Measurements from ENCODE around the gene EEF2K. TPM values are rescaled to one million over a fixed set of nuclear protein-coding genes. Genes with fewer than 3 reads are reported as not detected.
A peak's percentile ranks its signal among the peaks of the same experiment; 100 is the strongest.

Gene EEF2K
- total and polyA plus RNA-seq, 2 of the 13 experiments (the other 11 are each of a cell fraction or from before 2014, with no cell fraction given) = 22.0 to 23.8 TPM

- peak; percentile 81; the same call in 1 of the 2 replicates for TF ChIP-seq E2F5 (CRISPR knock-in tag; conservative IDR thresholded peaks at IDR 0.05)
- peak; percentile 33 for TF ChIP-seq U2AF1 (optimal IDR thresholded peaks at IDR 0.05; ENCODE audit: low read depth, low read length)
- peak; percentile 100 for TF ChIP-seq ZFY (CRISPR knock-in tag; IDR thresholded peaks at IDR 0.05)
- TF ChIP-seq NFYB (CRISPR knock-in tag; IDR thresholded peaks at IDR 0.05) = no peak; the same call in 1 of the 2 replicates
- peak; percentile 90; the same call in 1 of the 2 replicates for TF ChIP-seq HDAC2 (CRISPR knock-in tag; IDR thresholded peaks at IDR 0.05)
- peak; percentile 93; the same call in 1 of the 2 replicates for TF ChIP-seq ZNF720 (CRISPR knock-in tag; IDR thresholded peaks at IDR 0.05)
- TF ChIP-seq NR3C1 (CRISPR knock-in tag; IDR thresholded peaks at IDR 0.05) = peak; percentile 69
- TF ChIP-seq NCOA2 (CRISPR knock-in tag; IDR thresholded peaks at IDR 0.05) = peak; percentile 85
- TF ChIP-seq PLSCR1 (CRISPR knock-in tag; IDR thresholded peaks at IDR 0.05; ENCODE audit: borderline replicate concordance) = no peak; the same call in 1 of the 2 replicates
- TF ChIP-seq MEIS1 (CRISPR knock-in tag; IDR thresholded peaks at IDR 0.05; ENCODE audit: borderline replicate concordance) = peak; percentile 98
- TF ChIP-seq SMARCE1 (IDR thresholded peaks at IDR 0.05; ENCODE audit: borderline replicate concordance) = no peak
- no peak for TF ChIP-seq ATF7 (IDR thresholded peaks at IDR 0.05)
- TF ChIP-seq ATF7 (CRISPR knock-in tag; IDR thresholded peaks at IDR 0.05) = peak; percentile 88
- TF ChIP-seq, protein P1, sequence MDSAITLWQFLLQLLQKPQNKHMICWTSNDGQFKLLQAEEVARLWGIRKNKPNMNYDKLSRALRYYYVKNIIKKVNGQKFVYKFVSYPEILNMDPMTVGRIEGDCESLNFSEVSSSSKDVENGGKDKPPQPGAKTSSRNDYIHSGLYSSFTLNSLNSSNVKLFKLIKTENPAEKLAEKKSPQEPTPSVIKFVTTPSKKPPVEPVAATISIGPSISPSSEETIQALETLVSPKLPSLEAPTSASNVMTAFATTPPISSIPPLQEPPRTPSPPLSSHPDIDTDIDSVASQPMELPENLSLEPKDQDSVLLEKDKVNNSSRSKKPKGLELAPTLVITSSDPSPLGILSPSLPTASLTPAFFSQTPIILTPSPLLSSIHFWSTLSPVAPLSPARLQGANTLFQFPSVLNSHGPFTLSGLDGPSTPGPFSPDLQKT (CRISPR knock-in tag; IDR thresholded peaks at IDR 0.05; ENCODE audit: borderline replicate concordance) = peak; percentile 44; the same call in 1 of the 2 replicates
- TF ChIP-seq RFXAP (CRISPR knock-in tag; IDR thresholded peaks at IDR 0.05; ENCODE audit: borderline replicate concordance) = peak; percentile 94
- TF ChIP-seq ZNF407 (CRISPR knock-in tag; IDR thresholded peaks at IDR 0.05; ENCODE audit: not compliant biosample characterization) = peak; percentile 99
- peak; percentile 87 for TF ChIP-seq MTF2 (CRISPR knock-in tag; IDR thresholded peaks at IDR 0.05; ENCODE audit: borderline replicate concordance)
- TF ChIP-seq ZNF747 (CRISPR knock-in tag; IDR thresholded peaks at IDR 0.05; ENCODE audit: borderline replicate concordance) = peak; percentile 96
Observed at GRCh38 chr16:22297114-22297870, 91.2 kb downstream of the EEF2K start, which contains the start of gene POLR3E (continued).

Measured in HepG2 (cell line).